H9 (cell line): Measurements from ENCODE around the gene DNAJC6. TPM values are rescaled to one million over a fixed set of nuclear protein-coding genes. Genes with fewer than 3 reads are reported as not detected.

Experiments
- DNase-seq: peaks from one replicate; pipeline ENCODE4 v3.0.0-alpha.2; 2017
- H2AFZ ChIP-seq: one replicate; pipeline ENCODE4 v1.6.1; 2013; ENCODE audit warnings: mild to moderate bottlenecking, low read length, control low read depth, moderate library complexity
- H2AK5ac ChIP-seq: 2 replicates; pipeline ENCODE4 v1.6.1; 2013; ENCODE audit warnings: low read length, control low read depth, mixed read lengths; ENCODE audit not compliant: insufficient read length
- H2BK120ac ChIP-seq: one replicate; pipeline ENCODE4 v1.6.1; 2013; ENCODE audit warnings: low read depth, mild to moderate bottlenecking, low read length, control low read depth, inconsistent platforms; ENCODE audit not compliant: poor library complexity, severe bottlenecking
- H2BK12ac ChIP-seq: 2 replicates; pipeline ENCODE4 v1.6.1; 2013; ENCODE audit warnings: low read length, control low read depth, mixed read lengths, low read depth; ENCODE audit not compliant: insufficient read length
- H2BK15ac ChIP-seq: 2 replicates; pipeline ENCODE4 v1.6.1; 2013; ENCODE audit warnings: low read depth, low read length, control low read depth
- H2BK20ac ChIP-seq: one replicate; pipeline ENCODE4 v1.6.1; 2013; ENCODE audit warnings: low read depth, mild to moderate bottlenecking, low read length, control low read depth, inconsistent platforms; ENCODE audit not compliant: poor library complexity, severe bottlenecking
- H2BK5ac ChIP-seq: 2 replicates; pipeline ENCODE4 v1.6.1; 2013; ENCODE audit warnings: low read length, control low read depth, mixed read lengths; ENCODE audit not compliant: insufficient read length
- H3K14ac ChIP-seq: 2 replicates; pipeline ENCODE4 v1.6.1; 2013; ENCODE audit warnings: low read length, control low read depth; ENCODE audit not compliant: insufficient read depth
- H3K18ac ChIP-seq: 2 replicates; pipeline ENCODE4 v1.6.1; 2013; ENCODE audit warnings: low read depth, mild to moderate bottlenecking, mixed read lengths, low read length, control low read depth; ENCODE audit not compliant: insufficient read length
- H3K23ac ChIP-seq: 2 replicates; pipeline ENCODE4 v1.6.1; 2013; ENCODE audit warnings: low read length, control low read depth, mixed read lengths, low read depth; ENCODE audit not compliant: insufficient read length
- H3K23me2 ChIP-seq: 2 replicates; pipeline ENCODE4 v1.6.1; 2013; ENCODE audit warnings: low read depth, mild to moderate bottlenecking, mixed read lengths, low read length, control low read depth; ENCODE audit not compliant: insufficient read length, poor library complexity, severe bottlenecking
- H3K27ac ChIP-seq: 2 replicates; pipeline ENCODE4 v1.5.1; 2013; ENCODE audit warnings: low read length, control low read depth, mixed read lengths, low read depth; ENCODE audit not compliant: insufficient read length
- H3K27me3 ChIP-seq: 2 replicates; pipeline ENCODE4 v1.6.1; 2013; ENCODE audit warnings: low read length, control low read depth, inconsistent platforms; ENCODE audit not compliant: insufficient read depth
- H3K4ac ChIP-seq: 2 replicates; pipeline ENCODE4 v1.6.1; 2013; ENCODE audit warnings: low read depth, mild to moderate bottlenecking, control low read depth, inconsistent platforms, low read length, moderate library complexity
- H3K4me1 ChIP-seq: 2 replicates; pipeline ENCODE4 v1.6.1; 2013; ENCODE audit warnings: low read length, control low read depth, inconsistent platforms; ENCODE audit not compliant: insufficient read depth
- H3K4me2 ChIP-seq: 2 replicates; pipeline ENCODE4 v1.6.1; 2013; ENCODE audit warnings: low read length, control low read depth, mixed read lengths; ENCODE audit not compliant: insufficient read length, insufficient read depth
- H3K56ac ChIP-seq: 2 replicates; pipeline ENCODE4 v1.6.1; 2013; ENCODE audit warnings: low read depth, mild to moderate bottlenecking, mixed read lengths, low read length, control low read depth; ENCODE audit not compliant: insufficient read length
- H3K79me1 ChIP-seq: 2 replicates; pipeline ENCODE4 v1.6.1; 2013; ENCODE audit warnings: low read depth, mild to moderate bottlenecking, moderate library complexity, low read length, control low read depth, inconsistent platforms; ENCODE audit not compliant: insufficient read depth, poor library complexity, severe bottlenecking
- H3K79me2 ChIP-seq: 2 replicates; pipeline ENCODE4 v1.6.1; 2013; ENCODE audit warnings: low read length, control low read depth, inconsistent platforms; ENCODE audit not compliant: insufficient read depth
- H3K9ac ChIP-seq: 2 replicates; pipeline ENCODE4 v1.6.1; 2013; ENCODE audit warnings: low read length, control low read depth, mixed read lengths; ENCODE audit not compliant: insufficient read length; ENCODE audit errors: extremely low read depth
- H3K9me3 ChIP-seq: one replicate; pipeline ENCODE4 v1.6.1; 2013; ENCODE audit warnings: low read depth, low read length, inconsistent platforms; ENCODE audit not compliant: control insufficient read depth
- H3T11ph ChIP-seq: one replicate; pipeline ENCODE4 v1.6.1; 2013; ENCODE audit warnings: mild to moderate bottlenecking, low read length, control low read depth, inconsistent platforms
- H4K20me1 ChIP-seq: one replicate; pipeline ENCODE4 v1.6.1; 2013; ENCODE audit not compliant: control insufficient read depth, insufficient read length, insufficient read depth
- H4K5ac ChIP-seq: 2 replicates; pipeline ENCODE4 v1.6.1; 2013; ENCODE audit warnings: low read depth, mild to moderate bottlenecking, mixed read lengths, low read length, control low read depth; ENCODE audit not compliant: insufficient read length
- H4K8ac ChIP-seq: replicated peaks from 2 replicates; pipeline ENCODE4 v1.6.1; 2013; ENCODE audit warnings: low read length, control low read depth, mixed read lengths, low read depth; ENCODE audit not compliant: insufficient read length
- H4K91ac ChIP-seq: 2 replicates; pipeline ENCODE4 v1.6.1; 2013; ENCODE audit warnings: low read depth, mild to moderate bottlenecking, moderate library complexity, mixed read lengths, low read length, control low read depth; ENCODE audit not compliant: insufficient read length
- H3K27ac Mint-ChIP-seq, 3 experiments: 2 replicates in 2 of 3; 3 replicates in 1 of 3; pipeline ENCODE4 v1.8.0; 2020 to 2021; ENCODE audit warnings: mixed read lengths in 3 of 3, mild to moderate bottlenecking in 1 of 3, moderate library complexity in 1 of 3
- H3K27me3 Mint-ChIP-seq: 2 replicates; pipeline ENCODE4 v1.8.0; 2021; ENCODE audit warnings: low read depth, mild to moderate bottlenecking, moderate library complexity, mixed read lengths
- H3K36me3 Mint-ChIP-seq, 3 experiments: 2 replicates in 2 of 3; 3 replicates in 1 of 3; pipeline ENCODE4 v1.8.0; 2020 to 2021; ENCODE audit warnings: low read depth in 3 of 3, mixed read lengths in 3 of 3; ENCODE audit not compliant: insufficient read depth in 1 of 3
- H3K4me1 Mint-ChIP-seq, 2 experiments: 2 replicates each; pipeline ENCODE4 v1.8.0; 2020; ENCODE audit warnings: mixed read lengths in 2 of 2
- H3K4me3 Mint-ChIP-seq, 2 experiments: 2 replicates in 1 of 2; 3 replicates in 1 of 2; pipeline ENCODE4 v1.8.0; 2020 to 2021; ENCODE audit warnings: mild to moderate bottlenecking in 2 of 2, mixed read lengths in 2 of 2, moderate library complexity in 1 of 2
- H3K9me3 Mint-ChIP-seq, 2 experiments: 2 replicates in 1 of 2; 3 replicates in 1 of 2; pipeline ENCODE4 v1.8.0; 2020; ENCODE audit warnings: mild to moderate bottlenecking in 2 of 2, mixed read lengths in 2 of 2, moderate library complexity in 1 of 2
- CTCF ChIP-seq: fragments of 200-600 bp; sonication (generic); conservative IDR thresholded peaks from 3 replicates; pipeline ENCODE4 v1.8.0; 2021; ENCODE audit warnings: antibody characterized with exemption, mild to moderate bottlenecking
- WGBS: extraction: QIAGEN DNeasy Blood & Tissue Kit; methylation state at CpG from one replicate; pipeline ENCODE4 v1.1.7; 2013; ENCODE audit warnings: missing lambda C conversion rate, low lambda C conversion rate, mixed read lengths; ENCODE audit not compliant: insufficient read length; ENCODE audit errors: extremely low coverage; 5-methylcytosine and 5-hydroxymethylcytosine counted together
- total RNA-seq: library from RNA; stranded (reverse); gene quantifications from 2 replicates; pipeline ENCODE4 v1.2.1, GENCODE V29; 2021

Gene DNAJC6
- total RNA-seq, 1 experiment from 2014 or later, result 2.2 TPM

DNA sequence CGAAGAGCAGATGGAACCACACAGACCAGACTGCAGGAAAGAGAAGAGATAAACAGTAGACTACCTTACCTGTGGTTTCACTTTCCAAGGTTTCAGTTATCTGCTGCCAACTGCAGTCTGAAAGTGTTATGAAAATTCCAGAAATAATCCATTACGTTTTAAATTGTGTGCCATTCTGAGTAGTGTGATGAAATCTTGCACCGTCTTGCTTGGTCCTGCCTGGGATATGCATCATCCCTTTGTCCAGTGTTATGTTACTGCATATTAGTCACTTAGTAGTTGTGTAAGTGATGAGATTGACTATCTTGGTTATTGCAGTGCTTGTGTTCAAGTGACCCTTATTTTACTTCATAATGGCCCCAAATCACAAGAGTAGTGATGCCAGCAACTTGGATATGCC lies 33.9 kb downstream of the DNAJC6 start:
- H3K4me2 ChIP-seq, result no peak overlapping the region
- no peak overlapping the region for H3T11ph ChIP-seq
- no peak overlapping the region for H2AK5ac ChIP-seq
- no peak overlapping the region for H2BK12ac ChIP-seq
- H3K27ac ChIP-seq, result no peak overlapping the region
- WGBS, result no CpG with 5 or more reads among the region's 3 CpGs
- no peak for DNase-seq
- H4K20me1 ChIP-seq, result no peaks in the 10 kb centered on the region
- H3K79me2 ChIP-seq, result no peaks in the 10 kb centered on the region
- H2BK15ac ChIP-seq, result no peak overlapping the region
- no peak for TF ChIP-seq CTCF
- H3K27ac Mint-ChIP-seq, result no peak overlapping the region
- H3K27me3 Mint-ChIP-seq, result no peaks in the 10 kb centered on the region
- H3K36me3 Mint-ChIP-seq, result no peaks in the 10 kb centered on the region
- no peak overlapping the region for H3K9ac ChIP-seq
- no peak overlapping the region for H4K5ac ChIP-seq
- no peaks in the 10 kb centered on the region for H3K27me3 ChIP-seq
- H3K18ac ChIP-seq, result no peak overlapping the region
- H2BK5ac ChIP-seq, result no peak overlapping the region
- H2BK120ac ChIP-seq, result no peak overlapping the region
- H4K91ac ChIP-seq, result no peak overlapping the region
- no peak overlapping the region for H3K56ac ChIP-seq
- no peak overlapping the region for H4K8ac ChIP-seq
- no peak overlapping the region for H2AFZ ChIP-seq
- H3K4me1 ChIP-seq, result no peaks in the 10 kb centered on the region
- no peak overlapping the region for H2BK20ac ChIP-seq
- H3K4me1 Mint-ChIP-seq, result 0 out of 4 replicates have a peak, but pooled peaks cover 0 to 4% of the 10 kb centered on the region in 2 experiments
- H3K23me2 ChIP-seq, result no peaks in the 10 kb centered on the region
- no peaks in the 10 kb centered on the region for H3K79me1 ChIP-seq
- no peak overlapping the region for H3K4ac ChIP-seq
- H3K9me3 ChIP-seq, result no peaks in the 10 kb centered on the region
- H3K9me3 Mint-ChIP-seq, result no peaks in the 10 kb centered on the region
- H3K14ac ChIP-seq, result no peak overlapping the region
- no peak overlapping the region for H3K23ac ChIP-seq
- no peak overlapping the region for H3K4me3 Mint-ChIP-seq
